Ecto neural progenitor cell (in vitro differentiated cells): Measurements from ENCODE around the gene PCYOX1L.
"Not testable (repeated sequence)": the region's sequence is repeated elsewhere in the genome, so short reads cannot be mapped to it uniquely, and the experiment has no call there.

Source experiments
- DNase-seq: peaks from one replicate; pipeline ENCODE4 v3.0.0-alpha.2; 2018; ENCODE audit warnings: low spot score

PCYOX1L gene

GRCh38 chr5:149387081-149387631 lies 29.3 kb downstream of the PCYOX1L start:
- no peak for DNase-seq

DNA sequence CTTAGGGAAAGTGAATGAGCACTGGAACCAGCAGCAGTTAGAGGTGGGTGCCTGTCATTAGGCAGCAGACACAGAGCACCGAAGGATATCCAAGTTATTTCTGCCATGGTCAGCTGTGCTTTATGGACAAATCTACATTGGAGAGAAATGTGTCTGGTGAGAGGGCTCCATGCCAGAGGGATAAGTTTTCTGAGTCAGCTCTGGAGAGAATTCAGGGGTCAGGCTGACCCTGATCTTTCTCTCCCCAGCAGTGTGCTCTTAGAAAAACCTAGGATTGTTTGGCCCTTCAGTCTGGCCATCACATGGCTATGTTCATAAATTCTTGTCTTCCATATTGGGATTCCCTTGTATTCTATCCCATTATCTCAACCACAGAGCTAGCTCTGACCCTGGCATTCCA lies 30.1 kb downstream of the PCYOX1L start:
- no peak for DNase-seq

DNA sequence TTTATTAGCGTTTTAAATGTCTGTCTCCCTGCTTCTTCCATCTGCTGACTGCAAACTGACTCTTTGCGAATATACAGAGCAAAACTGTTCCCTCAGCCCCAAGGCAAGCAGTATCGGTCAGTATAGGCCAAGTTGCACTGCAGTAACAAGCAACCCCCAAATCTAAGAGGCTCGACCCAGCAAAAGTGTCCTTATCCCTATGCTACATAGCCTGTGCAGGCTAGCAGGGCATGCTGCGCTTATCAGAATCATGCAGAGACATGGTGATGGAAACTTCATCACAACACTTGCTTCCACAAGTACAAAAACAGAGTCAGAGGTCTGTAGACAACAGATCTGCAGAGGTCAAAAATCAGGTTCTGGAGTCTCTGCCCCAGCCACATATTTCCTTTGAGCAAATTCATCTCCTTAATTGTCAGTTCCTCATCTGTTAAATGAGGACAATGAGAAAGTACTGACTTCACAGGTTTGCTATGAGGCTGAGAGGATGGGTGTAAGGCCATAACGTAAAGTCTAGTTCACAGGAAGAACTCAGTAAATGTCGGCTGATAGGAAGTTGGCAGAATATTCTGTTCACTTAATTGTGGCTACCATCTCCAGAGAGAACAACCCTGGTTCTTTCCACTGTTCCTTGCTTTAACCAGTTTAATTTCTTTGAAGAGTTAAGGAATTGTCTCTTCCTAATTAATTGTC lies 30.8 kb downstream of the PCYOX1L start:
- DNase-seq = no peak

DNA sequence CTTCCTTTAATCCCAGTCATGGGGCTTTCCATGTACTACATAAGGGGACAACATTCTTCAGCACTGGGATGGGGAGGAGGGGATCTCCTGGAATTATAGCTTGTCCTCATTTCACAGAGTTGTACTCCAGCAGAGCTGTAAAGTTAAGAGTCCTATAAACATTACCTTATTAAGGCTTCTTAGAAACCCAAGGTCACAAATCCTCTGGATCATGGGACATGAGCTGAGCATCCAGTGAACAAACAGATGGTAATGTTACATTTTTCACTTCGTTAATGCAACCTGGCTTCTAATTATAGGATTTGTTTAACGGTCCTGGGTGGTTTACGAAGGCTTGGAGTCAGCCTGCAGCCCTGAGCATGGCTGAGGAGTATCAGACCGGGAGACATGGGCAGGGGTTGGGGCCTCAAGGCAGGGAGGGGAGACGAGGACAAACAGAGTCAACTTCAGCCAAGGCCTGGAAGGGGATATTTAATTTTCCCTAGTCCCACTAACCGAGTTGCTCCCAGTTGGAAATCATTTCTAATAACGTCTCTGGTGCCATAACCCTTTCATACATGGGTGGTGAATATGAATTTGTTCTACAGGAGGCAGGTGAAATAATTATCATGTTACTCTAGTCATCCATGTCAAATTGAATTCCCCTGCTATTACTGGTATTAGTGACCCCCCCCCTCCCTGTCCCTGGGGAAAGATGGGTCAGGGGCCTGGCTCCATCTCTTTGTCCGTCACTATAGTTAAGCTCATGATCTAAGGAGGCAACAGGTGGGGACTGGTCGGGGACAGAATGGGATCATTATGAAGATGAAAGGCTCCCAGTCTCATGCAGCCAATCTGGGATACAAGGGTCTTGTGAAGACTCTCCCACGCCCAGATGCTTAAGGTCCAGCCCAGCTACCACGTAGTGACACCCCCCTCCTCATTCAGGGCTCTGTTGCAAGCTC lies 32.0 kb downstream of the PCYOX1L start:
- no peak for DNase-seq

- not testable (repeated sequence) for DNase-seq
Observed at GRCh38 chr5:149391076-149391475, 33.2 kb downstream of the PCYOX1L start.

DNA sequence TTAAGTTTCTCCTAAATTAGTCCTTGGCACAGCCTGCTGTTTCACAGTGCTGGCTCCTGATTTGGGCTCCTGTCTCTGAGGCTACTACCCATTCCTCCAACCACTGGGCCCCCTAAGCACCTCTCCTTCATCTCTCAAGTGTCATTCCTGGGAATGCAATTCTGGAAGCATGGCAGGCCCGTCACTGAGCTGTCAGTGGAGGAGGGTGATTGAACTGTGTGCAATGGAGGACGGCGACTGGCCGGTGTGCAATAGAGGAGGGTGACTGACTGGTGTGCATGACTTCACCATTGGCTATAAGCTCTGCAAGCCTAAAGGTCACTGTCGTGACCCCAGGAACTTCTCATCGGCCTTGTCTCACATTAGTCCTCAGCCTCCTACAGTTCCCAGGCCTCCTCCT lies 33.7 kb downstream of the PCYOX1L start:
- DNase-seq = no peak

DNA sequence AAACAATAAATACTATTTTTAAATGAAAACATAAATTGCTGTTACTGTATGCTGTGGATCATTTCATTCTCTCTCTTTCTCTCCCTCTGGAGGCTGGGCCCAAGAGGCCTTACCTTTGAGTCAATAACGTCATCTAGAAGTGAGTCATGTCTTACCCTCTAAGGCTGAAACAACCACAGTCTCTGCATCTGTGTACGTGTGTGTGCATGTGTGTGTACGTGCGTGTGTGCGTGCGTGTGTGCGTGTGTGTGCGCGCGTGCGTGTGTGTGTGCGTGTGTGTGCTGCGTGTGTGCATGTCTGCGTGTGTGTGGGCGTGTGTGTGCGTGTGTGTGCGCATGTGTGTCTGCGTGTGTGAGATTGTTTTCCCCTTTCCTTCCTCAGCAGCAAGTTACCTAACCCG lies 34.9 kb downstream of the PCYOX1L start:
- DNase-seq = no peak

GRCh38 chr5:149394996-149395395 lies 37.1 kb downstream of the PCYOX1L start:
- DNase-seq = not testable (repeated sequence)

GRCh38 chr5:149397530-149397929 lies 39.7 kb downstream of the PCYOX1L start:
- no peak for DNase-seq

- not testable (repeated sequence) for DNase-seq
Observed at GRCh38 chr5:149398747-149399266, 41.0 kb downstream of the PCYOX1L start.

DNA sequence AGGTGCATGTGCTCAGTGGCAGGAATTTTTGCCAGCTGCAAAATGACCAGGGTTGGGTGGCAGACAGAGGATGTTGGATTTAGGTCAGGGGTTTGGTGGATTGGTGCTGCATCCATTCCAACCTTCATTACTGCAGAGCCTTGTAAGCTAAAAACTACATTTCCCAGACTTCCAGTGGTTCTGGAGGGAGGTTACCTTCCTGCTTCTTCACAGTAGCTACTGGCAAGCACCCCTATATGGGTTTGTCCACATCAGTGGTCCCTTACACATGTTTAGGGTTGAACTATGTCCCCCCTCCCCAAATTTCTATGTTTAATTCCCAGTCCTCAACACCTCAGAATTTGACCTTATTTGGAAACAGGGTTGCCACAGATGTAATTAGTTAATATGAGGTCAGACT lies 41.9 kb downstream of the PCYOX1L start:
- DNase-seq = no peak

DNA sequence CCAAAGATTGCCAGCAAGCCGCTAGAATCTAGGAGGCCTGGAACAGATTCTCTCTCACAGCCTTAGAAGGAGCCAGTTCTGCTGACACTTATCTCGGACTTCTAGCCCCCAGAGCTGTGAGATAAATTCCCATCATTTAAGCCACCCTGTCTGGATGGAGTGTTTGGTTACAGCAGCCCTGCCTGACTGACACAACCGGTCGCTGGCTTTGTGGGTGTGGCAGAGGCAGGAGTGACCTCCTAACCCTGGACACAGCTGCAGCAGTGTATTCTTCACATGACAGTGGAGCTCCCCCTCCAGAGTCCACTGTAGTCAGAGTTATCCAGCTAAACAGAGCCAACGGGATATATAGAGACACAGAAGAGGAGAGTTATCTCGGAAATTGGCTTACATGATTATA lies 42.5 kb downstream of the PCYOX1L start:
- no peak for DNase-seq

DNA sequence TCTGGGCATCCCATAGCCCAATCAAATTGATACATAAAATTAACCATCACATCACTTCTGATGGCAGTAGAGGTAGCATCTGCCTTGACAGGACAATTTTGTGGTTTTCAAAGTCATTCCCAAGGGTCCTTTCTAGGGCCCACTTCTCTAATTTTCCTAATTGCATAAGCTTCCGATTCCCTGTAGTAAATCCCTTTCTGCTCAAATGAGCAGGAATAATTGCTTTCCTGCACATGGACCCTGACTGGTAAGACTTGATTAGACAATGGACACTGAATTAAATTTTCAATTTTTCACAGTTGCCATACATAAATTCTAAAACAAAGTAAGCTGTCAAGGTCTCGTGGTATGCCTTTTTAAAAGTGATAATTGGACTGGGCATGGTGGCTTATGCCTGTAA lies 43.2 kb downstream of the PCYOX1L start:
- DNase-seq = no peak

DNA sequence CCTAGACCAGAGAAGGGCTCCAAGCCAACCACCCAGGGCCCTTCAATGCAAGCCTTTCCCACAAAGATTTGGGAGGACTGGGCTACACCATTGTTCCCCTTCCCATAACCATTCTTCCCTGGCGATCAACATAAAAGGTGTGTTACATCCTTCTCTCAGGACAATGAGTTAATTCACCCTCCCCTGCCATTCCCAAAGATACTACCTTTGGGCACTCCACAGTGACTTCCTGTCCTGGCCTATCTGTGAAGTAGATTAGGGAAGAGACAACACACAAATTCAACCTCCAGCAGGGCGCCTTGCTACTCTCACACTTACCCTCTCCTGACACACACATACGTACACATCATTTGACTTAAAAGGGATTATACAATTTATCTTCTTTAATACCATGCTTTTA lies 44.4 kb downstream of the PCYOX1L start:
- no peak for DNase-seq

DNA sequence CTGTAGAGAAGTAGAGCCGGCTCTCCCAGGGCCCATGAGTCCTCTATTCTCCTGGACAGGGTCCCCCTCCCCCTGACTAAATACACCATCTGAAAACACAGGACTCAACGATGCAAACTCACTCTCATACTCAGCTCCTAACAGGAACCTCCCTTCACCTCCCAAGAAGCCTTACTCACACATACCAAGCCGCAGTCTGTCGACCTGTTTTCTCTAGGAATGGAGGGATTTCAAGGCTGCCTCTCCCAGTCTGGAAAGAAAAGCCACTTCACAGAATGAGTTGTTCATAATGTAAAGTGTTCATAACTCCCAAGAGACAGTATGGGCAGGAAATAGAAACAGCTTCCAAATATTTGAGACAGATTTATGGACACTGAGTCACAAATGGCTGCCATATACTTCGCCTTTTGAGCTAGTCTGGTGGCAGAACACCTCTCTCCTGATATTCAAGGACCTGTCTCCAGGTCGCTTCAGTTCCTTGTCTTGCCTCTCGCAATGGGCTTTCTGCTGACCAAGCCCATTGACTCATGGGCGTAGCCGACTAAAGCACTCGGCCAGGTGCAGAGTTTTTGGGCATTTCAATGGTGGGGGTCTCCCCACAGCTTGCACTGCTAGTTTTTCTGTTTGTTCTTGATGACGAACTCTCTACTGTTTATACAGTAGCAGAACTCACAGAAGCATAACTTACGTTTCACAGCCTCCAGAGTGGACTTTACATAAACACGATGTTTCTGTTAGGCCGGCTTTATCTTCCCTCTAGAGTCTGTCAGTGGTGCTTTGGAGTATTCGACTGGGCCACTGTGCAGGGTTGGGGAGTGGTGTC lies 46.3 kb downstream of the PCYOX1L start:
- DNase-seq = no peak

- no peak for DNase-seq
Observed at GRCh38 chr5:149404746-149405549, 47.1 kb downstream of the PCYOX1L start.

GRCh38 chr5:149405550-149406202 lies 47.8 kb downstream of the PCYOX1L start:
- no peak for DNase-seq

- DNase-seq = no peak
Observed at GRCh38 chr5:149406203-149406978, 48.5 kb downstream of the PCYOX1L start.

DNA sequence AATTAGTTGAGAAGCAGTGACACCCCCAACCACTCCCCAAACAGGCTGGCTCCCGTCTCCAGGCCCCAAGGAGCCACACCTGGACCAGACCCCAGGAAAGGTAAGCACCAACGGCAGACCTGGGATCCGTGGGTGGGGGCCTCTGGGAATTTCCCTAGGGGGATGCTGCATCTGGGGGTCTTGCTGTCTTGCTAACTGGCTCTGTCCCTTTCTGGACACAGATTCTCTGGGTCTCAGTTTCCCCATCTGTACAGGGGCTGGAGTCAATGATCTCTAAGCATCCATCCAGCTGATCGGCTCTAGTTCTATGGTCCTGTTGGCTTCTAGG lies 49.1 kb downstream of the PCYOX1L start:
- no peak for DNase-seq
